MM.1S (cell line): ENCODE data around the gene IZUMO1.

Experiments used
- CTCF ChIP-seq: fragments of 300-600 bp; sonication (generic); IDR thresholded peaks from 2 replicates; pipeline ENCODE4 v1.5.1; 2016; ENCODE audit warnings: antibody characterized with exemption, low read length, mixed read lengths
- EZH2 ChIP-seq: fragments of 300-600 bp; sonication (generic); optimal IDR thresholded peaks from 2 replicates; pipeline ENCODE3; 2017; ENCODE audit warnings: low read depth, mild to moderate bottlenecking, antibody characterized with exemption, low read length, mixed read lengths
- EZH2phosphoT487 ChIP-seq: fragments of 300-600 bp; sonication (generic); IDR thresholded peaks from 2 replicates; pipeline ENCODE4 v1.6.1; 2018; ENCODE audit warnings: antibody characterized with exemption, low read length

- TF ChIP-seq CTCF (no peak), EZH2phosphoT487 (no peak), EZH2 (no peak)
These were observed 41.3 kb downstream of the IZUMO1 start for GRCh38 chr19:48705431-48705830.
